NCI-H345 (cell line): ENCODE data around the gene KAT7.
"Not testable (repeated sequence)": the region's sequence is repeated elsewhere in the genome, so short reads cannot be mapped to it uniquely, and the experiment has no call there.

Experiments used
- DNase-seq: peaks from one replicate; lab custom pipeline; 2025; lab: John Stamatoyannopoulos, UW

KAT7 gene

GRCh38 chr17:49809056-49809455 lies 20.6 kb downstream of the KAT7 start:
- DNase-seq, result no peak

GRCh38 chr17:49814781-49815529 lies 26.5 kb downstream of the KAT7 start:
- DNase-seq, result no peak

DNA sequence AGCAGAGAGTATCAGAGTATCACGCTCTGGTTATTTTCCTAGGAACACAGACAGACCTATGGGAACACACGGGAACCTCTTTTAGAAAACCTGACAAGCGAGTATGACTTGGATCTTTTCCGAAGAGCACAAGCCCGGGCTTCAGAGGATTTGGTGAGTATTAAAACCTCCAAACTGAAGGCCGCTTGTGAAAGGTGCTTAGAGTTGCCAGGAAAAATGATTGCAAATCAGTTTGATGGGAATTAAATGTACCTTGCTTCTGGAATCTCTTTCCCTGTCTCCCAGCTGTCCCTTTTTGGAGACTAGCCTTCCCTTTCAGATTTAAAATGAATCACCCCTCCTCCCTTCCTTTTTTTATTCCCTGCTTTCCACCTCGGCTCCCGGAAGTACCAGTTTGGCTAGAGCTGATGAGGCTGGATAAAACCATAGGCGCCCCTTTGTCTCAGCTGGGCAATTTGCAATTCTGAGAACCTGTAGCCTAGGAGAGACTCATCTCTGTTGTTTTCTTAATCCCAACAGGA lies 27.3 kb downstream of the KAT7 start:
- no peak for DNase-seq

DNA sequence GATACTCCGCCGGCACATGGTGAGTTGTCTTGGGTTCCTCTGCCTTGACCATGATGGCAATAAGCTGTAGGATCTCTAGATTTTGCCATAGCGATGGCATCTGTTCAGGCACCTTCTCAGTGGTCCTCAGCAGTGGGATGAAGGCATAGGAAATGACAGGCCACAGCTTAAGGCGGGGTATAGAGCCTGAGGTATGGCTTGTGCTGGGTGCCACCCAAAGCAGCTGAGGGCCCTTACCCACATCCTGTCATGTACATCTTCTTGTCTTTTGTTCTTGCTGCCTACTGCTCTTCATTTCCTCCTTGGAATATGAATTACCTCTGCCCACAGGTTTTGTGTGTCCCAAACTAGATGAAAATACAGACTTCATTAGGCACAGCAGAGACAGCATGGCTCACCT lies 29.5 kb downstream of the KAT7 start:
- DNase-seq, result no peak

- DNase-seq, result no peak
Observed at GRCh38 chr17:49819138-49819537, 30.7 kb downstream of the KAT7 start.

GRCh38 chr17:49819651-49820050 lies 31.2 kb downstream of the KAT7 start:
- no peak for DNase-seq

DNA sequence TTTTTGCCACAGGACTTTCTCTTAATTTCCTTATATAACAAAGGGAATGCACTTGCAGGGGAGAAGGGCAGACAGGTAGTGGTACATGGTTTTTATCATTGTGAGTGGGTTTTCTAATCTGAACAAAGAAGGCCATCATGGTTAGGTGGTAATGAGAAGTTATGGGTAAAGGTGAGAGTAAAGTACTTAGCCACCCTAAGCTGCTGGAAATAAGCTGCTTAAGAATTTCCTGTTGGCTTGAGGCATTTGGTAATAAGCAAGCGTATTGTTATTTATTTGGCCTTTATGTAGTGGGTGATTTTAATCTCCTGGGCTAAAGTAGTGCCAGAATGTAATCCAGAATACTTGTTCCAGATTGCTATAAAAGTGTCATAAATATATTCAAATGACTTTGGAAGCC lies 32.3 kb downstream of the KAT7 start:
- no peak for DNase-seq

GRCh38 chr17:49821466-49821865 lies 33.0 kb downstream of the KAT7 start:
- DNase-seq, result no peak

- no peak for DNase-seq
Observed at GRCh38 chr17:49821916-49822315, 33.4 kb downstream of the KAT7 start.

GRCh38 chr17:49822829-49823228 lies 34.3 kb downstream of the KAT7 start:
- no peak for DNase-seq

GRCh38 chr17:49823614-49824013 lies 35.1 kb downstream of the KAT7 start:
- DNase-seq, result no peak

DNA sequence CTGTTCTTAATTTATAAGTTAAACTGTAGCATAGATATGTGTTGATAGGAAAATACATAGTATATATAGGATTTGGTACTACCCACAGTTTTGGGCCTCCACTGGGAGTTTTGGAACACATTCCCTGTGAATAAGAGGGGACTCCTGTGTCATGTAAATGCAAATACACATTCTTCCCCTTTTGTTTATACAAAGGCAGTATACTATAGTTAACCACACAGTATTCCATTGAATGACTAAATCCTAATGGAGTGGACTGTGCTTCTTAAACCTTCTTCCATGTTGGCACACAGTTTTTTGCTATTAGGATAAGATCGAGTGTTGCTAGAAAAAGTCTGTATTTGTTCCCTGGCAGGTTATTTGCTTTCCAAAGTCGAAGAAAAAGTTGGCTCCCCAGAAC lies 37.2 kb downstream of the KAT7 start:
- DNase-seq, result no peak

GRCh38 chr17:49828325-49828724 lies 39.8 kb downstream of the KAT7 start:
- DNase-seq, result not testable (repeated sequence)

DNA sequence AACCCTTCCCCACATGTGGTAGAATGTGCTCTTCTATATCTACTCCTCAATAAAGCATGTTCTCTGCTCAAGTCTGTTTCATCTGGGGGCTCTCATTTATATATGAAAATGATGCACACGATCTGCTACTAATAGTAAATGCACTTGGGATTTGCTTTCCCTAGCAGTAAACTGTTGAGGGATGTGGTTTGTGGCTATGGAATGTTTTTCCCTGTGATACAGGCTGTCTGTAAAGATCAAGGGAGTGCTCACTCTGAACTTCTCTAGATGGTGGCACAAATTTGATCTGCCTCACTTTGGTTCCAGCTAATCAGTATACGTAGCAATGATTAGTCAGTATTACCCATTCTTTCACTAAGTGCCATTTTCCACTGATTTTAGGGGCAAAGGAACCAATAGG lies 40.5 kb downstream of the KAT7 start:
- DNase-seq, result no peak

DNA sequence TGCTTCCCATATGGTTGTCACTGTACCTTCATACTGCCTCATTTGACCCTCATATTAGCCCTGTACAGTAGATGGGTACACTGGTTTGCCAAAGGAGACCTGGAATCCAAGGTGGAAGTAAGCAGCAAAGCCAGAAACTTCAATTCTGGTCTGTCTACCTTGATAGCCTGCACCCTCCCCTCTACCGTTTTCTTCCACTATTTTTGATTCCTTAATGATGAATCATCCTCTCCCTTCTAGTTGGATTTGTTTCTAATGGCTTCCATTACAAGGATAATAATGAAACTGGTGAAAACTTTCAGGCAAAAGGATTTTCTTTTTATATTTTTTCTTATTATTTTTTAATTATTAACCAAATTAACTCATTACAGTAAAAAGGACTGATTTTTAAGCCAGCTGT lies 42.1 kb downstream of the KAT7 start:
- DNase-seq, result no peak

- no peak for DNase-seq
Observed at GRCh38 chr17:49832840-49833599, 44.5 kb downstream of the KAT7 start.

DNA sequence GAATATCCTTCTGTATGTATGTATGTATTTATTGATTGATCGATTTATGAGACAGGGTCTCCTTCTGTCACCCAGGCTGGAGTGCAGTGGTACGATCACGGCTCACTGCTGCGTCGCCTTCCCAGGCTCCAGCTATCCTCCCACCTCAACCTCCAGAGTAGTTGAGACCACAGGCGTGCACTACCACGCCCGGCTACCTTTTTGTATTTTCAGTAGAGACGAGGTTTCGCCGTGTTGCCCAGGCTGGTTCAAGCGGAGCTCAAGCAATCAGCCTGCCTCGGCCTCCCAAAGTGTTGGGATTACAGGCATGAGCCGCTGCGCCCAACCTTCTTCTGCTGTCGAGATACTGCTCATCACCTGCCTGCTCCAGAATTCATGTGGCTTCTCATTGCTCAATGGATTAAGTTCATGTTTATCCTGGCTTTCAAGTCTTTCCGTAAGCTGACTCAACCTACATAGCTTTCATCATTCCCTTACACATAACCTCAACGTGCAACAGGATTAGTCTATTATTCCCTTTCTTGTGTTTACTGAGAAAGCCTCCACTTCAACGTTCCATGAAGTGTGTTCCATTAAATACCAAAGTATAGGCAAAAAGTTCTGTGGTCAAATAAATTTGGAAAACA lies 45.8 kb downstream of the KAT7 start:
- DNase-seq, result no peak

- no peak for DNase-seq
Observed at GRCh38 chr17:49835472-49835871, 47.0 kb downstream of the KAT7 start.

DNA sequence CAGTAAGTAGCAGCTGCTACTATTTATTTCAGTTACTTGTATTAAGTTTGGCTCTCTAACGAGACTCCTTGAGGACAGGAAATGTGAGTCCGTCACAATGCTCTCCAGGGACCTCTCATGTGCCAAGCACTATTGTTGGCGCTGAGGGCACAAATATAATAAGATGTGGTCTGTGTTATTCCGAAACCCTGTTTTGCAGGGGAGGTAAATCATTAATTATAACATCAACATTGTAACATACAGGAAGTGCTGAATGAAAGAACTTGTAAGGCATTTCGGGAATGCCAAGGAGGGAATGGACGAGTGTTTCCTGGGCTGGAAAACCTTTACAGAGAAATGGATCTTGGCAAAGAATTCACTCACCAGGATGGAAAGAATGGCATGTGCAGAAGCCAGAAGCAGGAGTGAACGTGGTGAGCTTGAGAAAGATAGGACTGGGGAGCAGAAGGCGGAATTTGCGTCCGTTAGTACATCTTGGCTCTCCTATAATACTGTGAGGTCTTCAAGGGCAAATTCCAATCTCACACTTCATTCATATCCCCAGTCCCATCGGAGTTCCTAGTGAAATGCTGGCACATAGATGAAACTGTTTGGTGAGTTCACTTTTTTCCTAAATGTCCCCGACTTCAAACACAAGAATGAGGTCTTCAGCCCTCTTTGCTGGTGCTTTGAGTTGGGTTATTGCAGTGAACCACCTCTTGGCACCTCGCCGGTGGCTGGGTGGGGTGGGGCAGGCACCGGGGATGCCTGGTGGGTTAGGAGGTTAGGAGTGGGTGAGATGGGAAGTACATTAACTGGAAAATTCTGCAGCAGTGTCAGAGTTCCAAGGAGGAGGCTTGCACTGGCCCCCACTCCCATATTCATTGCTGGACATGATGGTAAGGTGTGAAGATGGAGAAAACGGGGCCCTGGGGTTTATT lies 47.9 kb downstream of the KAT7 start:
- no peak for DNase-seq

DNA sequence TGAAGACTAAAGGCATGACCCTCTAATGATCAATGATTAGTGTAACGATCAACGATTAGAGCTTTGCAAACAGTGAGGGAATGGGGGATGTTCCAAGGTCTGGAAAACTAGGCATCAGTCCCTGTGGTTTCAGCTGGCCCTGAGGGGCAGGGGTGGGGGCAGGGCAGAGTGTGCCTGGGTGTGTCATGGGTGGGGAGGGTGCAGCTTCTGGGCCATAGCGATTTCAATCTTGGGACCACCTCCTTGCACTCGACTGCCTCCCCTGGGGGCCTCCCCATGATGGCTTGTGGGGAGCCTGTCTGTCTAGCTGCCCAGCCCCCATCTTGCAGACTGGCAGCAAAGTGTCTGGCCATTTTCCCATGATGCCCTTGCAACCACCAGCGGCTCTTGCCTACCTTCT lies 51.0 kb downstream of the KAT7 start:
- no peak for DNase-seq

DNA sequence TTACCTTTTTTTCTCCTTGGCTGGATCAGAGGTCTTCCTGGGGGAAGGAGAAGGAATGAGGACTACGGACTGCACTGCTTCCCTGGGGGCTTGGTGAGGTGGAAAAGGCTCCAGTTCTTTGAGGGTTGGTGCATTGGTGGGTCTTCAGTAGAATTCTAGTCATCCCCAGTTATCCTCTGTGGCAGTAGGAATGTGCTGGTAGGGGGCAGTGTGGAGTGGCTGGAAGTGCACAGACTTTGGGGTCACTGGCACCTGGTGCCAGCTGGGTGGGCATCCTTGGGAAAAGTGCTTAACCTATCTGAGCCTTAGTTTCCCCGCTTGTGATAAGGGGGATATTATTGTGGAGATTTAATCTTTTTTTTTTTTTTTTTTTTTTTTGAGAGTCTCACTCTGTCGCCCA lies 53.1 kb downstream of the KAT7 start:
- DNase-seq, result no peak

GRCh38 chr17:49842371-49842770 lies 53.9 kb downstream of the KAT7 start:
- DNase-seq, result no peak
